HG03521 (cell line): ENCODE results near the gene AFAP1L2.
"Not testable (repeated sequence)": the region's sequence is repeated elsewhere in the genome, so short reads cannot be mapped to it uniquely, and the experiment has no call there.

Source experiments
- ATAC-seq: cut with Tn5 transposase; IDR thresholded peaks from one replicate; pipeline ENCODE4 v1.9.1; 2021; ENCODE audit warnings: mild to moderate bottlenecking, moderate library complexity; ENCODE audit not compliant: unreplicated experiment

AFAP1L2 gene

DNA sequence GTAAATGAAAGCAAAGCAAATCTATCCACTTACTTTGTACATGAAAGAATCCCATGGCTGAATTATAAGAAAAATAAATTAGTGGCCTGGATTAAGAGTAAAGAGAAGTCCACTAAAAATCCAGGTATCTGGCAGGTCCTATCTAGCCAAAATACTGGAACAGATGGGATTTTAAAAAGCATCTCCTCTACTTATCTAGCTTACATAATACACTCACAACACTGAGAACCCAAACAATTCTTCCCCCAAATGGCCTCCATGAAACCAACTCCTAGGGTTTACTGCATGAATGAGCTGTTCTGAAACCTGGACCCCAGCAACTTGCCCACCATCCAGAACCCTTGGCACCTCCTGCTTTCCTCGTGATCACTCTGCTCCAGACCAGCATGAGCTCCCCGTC is 61.3 kb downstream of the AFAP1L2 start:
- ATAC-seq = no peak

DNA sequence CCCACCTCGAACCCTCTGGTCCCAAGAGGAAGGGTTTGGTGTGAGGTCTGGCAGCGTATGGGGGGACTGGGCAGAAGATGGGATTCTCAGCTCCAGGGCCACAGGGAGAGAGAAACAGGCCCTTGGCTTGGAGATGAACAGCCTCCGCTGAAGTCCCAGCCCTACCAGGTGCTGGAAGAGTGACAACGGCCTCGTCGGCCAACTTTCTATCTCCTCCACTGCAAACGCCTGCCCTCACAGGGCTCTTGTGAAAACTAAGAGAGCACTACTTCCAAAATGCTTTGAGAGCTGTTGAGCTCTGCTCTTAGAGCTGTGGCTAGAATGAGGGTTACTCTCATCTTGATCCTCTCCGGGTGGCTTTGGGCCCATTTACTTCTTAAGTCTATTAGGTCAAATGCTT is 63.5 kb downstream of the AFAP1L2 start:
- no peak for ATAC-seq

DNA sequence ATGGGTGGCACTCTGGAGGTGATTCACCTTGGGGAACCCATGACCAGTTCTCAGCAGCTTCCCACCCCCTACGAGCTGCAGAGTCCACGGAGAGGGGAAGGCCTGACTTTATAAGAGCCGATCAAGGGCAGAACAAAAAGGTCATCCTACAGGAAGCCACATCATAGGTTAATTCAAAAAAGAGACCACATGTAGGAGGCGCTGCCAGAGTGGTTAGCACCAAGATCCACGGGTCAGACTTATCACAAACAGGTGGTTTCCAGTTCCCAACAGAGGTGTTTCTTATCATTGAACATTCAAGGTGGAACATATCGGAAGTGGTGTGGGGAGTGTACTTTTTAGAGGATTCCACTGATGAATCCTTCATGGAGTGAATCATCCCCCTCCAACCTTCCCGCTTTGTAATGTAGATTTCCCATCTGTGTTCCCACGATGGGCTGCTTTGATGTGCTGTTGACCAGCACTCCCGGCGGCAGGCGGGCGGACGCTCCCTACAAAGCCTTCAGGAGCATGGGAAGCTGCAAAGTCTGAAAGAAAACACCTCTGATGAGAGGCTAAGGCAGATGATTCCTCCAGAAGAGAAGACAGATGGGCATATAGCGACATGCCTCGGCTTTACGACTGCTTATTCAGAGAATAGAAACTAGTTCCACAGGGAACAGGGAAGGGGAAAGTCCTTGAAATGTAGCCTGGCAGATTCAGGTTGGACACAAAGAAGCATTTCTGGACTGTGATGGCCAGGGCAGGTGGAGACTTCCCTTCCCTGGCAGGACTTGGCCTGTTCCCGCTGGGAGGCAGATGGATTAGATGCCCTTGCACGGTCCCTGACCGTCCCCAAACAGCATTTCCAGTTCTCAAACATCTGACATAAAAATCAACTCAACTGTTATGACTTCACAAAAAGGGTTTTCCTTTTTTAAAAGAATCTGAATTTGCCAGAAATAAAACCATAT is 66.5 kb downstream of the AFAP1L2 start:
- ATAC-seq = no peak

DNA sequence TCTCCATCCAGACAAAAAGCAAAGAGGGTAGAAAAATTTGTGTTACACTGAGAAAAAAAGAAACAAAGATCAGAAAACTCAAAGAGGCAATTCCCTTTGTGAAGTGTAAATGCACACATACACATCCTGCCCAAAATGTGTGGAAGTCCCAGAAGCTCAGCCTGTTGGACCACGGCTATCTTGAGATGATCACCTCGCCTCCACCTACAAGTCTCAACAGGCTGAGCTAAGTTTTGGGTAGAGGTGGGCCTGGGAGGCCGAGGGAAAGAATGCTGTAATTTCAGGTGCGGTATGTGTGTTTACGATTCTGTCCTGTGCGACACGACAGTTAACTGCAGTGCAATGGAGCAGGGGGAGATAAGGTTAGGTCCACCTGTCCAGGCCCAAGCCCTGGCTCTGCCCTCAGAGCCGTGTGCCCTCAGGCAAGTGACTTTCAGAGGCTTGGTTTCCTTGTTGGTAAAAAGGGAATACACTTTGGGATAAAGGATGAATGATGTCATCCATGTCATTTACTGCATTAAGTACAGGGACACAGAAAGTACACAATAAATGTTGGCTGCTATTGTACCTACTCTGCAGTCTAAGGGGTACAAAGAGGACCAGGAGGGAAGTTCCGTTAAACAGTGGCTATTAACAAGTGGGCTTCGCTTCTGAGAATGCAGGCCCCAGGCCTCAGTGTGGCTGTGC is 67.3 kb downstream of the AFAP1L2 start:
- ATAC-seq = no peak

DNA sequence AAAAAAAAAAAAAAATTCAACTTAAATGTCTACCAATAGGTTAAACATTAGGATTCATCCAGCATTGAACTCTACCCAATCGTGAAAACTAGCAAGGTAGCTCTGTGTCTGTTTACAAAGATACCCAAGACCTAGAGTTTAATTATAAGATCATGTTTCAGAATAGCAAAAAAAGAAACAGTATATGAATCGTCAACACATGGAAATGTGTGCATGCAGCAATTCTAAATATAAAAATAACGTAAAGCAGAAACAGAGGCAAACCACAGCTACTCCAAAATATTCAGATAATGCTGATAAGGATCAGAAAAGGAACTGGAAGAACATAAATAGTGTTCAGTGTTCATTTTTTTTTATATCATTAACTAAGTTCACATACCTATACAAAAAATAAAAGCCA is 68.7 kb downstream of the AFAP1L2 start:
- ATAC-seq = no peak

DNA sequence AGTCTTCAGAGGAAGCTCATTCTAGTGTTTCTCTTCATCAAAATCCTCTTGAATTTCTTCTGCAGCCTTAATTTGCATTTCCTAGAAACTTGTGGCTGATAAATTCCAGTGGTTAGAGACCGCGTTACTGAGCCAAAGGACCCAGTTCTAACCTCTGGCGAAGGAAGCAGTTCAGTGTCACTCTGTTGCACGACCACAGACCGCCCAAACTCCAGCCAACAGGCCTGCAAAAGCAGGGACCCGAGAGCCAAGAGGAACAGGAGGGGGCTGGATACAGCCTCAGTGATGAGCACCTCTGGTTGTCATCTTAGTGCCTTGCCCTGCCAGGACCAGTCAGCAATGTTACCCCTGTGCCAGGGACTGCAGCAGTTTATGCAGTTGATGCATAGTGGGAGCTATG is 70.0 kb downstream of the AFAP1L2 start:
- no peak for ATAC-seq

DNA sequence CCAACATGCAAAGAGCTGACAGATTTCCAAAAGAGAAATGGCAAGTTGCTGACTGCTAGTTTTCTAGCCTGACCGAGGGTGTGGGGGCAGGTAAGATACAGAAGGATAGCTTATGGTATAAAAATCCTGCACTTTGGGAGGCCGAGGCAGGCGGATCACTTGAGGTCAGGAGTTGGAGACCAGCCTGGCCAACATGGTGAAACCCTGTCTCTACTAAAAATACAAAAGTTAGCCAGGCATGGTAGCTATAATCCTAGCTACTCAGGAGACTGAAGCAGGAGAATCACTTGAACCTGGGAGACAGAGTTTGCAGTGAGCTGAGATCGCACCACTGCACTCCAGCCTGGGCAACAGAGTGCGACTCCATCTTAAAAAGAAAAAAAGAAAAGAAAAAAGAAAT is 70.9 kb downstream of the AFAP1L2 start:
- ATAC-seq = not testable (repeated sequence)

DNA sequence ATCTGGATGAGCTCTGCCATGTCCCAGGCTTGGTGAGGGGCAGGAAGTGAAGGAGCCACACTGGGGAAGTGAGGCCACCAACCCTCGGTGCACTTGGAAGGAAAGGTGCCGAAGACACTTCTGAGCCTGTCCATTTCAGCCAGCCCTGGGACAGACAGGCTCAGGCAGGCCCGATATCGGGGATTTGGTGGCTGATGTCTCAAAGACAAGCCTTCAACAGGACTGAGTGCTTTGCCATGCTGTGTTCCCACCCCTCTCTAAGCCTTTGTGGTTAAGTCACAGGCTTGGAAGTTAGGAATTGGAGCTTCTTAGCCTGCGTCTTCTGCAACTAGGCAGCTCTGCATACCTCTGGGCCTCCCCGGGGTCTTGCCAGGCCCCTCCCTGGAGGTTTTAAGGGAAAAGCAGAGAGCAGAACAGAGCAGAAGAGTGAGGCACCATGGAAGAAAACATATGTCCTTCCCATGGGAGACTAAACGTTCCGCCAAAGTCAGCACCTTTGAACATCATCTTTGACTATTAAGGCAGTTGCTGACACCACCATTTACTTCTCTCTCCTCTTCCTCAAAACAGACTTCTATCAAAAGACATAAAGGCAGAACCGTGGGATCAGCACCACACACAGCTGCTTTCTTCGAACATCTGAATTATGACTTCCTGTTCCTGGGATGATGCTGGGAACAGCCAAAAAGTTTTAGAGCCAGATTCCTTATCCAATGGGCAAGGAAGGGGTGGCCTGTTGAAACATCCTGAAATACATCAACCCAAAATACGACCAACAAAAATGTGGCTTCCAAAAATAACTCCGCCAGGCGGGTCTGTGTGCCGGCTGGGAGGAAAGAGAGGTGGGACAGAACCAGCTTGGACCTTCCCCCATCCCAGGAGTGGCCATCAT is 71.8 kb downstream of the AFAP1L2 start:
- ATAC-seq = no peak

DNA sequence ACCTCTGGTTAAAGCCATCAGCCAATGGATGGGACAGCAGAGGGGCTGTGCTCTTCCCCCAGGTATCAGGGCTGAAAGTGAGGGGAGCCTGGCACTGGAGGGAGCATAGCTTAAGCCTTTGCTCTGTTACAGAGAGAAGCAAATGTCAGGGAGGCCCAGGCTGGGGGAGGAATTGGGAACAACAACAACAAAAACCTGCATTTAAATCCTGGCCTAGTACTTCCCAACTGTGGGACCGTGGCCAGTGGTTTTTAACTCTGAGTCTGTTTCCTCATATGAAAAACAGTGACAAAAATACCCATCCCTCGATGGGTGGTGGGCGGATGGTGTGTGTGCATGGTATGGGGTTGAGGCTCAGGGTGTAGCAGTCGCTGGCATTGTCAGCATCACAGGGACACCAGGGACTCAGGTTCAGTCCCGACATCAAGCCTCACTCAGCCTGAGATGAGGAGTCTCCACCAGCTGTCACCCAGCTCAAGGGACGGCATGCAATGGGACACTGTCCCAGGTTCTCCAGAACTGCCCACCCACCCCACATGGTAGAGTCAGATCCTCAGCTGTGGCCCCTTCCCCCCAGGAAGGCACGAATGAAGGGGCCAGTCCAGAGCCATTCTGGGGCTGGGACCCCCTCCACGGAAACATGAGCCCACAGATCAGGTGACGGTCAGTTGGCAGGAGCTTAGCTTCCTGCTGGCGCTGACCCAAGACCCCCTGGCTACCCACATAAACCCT is 74.5 kb downstream of the AFAP1L2 start:
- ATAC-seq = no peak

DNA sequence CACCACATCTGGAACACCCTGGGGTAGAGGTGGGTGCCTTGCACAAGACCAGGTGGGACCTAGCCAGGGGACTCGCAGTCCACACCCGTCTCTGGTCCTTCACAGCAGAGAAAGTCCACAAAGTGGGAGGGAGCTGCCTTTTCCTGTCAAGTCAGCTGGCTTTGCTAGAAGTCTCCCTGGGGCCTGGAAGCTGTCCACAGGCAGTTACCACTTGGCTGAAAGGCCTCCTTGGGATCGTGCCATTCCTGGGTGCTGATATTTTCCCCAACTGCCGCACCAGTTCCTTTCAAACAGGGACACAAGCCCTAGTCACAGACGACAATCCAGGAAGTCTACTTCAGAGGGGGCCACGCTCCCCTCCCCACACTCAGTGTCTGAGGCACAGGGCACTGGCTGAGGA is 75.4 kb downstream of the AFAP1L2 start:
- no peak for ATAC-seq

DNA sequence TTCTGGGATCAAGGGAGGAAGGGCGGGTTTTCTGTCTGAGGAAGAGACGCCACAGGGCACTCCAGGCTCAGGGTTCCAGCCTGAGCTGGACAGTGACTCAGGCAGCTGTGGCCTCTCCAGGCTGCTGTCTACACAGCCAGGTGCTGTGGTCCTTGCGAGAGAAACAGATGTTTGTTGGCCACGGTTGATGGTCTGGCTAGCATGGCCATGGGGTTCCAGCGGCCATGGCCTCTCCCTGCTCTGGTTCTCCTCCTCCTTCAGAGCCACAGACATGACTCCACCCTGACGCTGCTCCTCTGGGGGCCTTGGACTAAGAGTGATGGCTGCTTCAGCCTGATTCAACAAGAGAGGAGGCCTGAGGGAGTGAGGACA is 75.9 kb downstream of the AFAP1L2 start:
- no peak for ATAC-seq

DNA sequence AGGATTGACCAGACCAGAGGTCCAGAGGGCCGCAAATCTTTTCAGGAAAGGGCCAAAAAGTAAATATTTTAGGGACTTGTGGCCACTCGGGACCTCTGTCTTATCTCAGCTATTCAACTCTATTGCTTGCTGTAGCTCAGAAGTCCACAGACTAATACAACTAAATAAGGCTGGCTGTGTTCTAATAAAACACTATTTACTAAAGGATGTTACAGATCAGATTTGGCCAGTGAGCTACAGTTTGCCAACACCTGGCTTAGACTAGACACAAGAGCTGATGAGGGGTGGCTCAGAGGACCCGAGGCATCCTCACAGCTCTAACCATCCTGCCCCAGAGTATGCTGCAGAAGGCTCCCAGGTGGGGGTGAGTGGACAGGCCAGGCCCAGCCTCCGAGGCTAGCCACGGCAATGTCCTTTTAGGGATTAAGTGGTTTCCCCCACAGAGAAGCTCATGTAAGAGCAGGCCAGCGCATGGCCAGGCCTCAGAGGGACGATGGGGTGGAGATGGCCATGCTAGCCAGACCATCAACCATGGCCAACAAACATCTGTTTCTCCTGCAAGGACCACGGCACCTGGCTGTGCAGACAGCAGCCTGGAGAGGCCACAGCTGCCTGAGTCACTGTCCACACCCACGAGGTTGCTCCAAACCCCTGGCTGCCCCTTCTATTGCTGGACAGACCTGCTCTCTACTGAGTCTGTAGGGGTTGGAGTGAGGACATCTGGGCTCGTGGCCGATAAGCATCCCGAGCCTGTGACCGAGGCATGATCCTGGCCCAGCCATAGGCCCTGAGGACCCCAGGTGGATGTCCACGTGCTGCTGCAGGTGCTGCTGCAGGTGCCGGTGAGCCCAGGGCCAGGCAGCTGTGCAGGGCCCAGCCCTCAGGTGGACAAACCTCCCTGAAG is 76.5 kb downstream of the AFAP1L2 start:
- ATAC-seq = no peak

DNA sequence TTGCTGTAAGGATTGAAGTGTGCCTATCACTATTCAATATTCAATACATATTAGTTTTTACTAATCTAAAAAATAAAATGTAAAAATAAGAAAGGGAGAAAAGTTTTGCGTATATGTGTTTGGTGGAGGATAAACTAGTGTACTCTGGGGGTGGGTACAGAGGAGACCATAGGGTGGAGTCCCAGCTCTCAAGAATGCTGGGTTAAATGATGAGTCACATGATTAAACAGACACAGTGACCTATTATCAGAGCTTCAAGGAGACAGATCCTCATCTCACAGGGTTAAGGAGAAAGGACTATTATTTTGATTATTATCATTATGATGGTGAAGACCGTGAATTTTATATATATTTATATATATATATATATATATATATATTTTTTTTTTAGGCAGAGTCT is 77.5 kb downstream of the AFAP1L2 start:
- ATAC-seq = no peak

DNA sequence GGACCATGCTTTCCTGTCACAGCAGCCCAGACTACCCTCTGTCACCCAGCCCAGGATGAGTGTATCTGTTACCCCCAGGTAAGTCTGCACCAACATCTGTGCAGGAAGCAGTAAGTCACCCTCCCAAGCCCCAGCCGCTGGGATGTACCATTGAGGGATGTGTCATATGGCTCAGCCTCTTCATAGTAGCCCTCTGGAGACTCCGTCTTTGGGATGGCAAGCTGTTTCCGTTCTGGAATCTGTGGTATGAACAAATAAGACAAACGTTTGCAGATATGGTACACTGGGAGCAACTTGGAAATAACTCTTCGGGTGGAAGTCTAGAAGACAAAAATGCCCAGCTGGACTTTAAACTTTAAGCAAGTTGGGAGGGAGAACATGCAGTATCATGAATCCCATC is 81.3 kb downstream of the AFAP1L2 start:
- ATAC-seq = no peak

DNA sequence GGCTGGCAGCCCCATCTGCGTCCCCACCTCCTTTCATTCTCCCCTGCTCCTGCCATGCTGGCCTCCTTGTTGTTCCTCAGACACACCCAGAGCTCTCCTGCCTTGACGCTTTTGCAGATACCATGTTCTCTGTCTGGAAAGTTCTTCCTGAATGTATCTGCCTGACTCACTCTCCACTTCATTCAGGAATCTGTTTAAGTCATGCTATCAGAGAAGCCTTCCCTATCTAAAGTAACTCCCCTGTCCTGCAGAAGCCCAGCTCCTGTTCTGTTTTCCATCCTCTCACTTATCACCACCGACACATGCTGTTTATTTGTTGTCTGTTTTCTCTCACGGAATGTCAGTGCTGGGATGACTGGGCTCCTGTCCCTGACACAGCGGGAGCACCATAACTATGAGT is 82.0 kb downstream of the AFAP1L2 start:
- ATAC-seq = no peak

DNA sequence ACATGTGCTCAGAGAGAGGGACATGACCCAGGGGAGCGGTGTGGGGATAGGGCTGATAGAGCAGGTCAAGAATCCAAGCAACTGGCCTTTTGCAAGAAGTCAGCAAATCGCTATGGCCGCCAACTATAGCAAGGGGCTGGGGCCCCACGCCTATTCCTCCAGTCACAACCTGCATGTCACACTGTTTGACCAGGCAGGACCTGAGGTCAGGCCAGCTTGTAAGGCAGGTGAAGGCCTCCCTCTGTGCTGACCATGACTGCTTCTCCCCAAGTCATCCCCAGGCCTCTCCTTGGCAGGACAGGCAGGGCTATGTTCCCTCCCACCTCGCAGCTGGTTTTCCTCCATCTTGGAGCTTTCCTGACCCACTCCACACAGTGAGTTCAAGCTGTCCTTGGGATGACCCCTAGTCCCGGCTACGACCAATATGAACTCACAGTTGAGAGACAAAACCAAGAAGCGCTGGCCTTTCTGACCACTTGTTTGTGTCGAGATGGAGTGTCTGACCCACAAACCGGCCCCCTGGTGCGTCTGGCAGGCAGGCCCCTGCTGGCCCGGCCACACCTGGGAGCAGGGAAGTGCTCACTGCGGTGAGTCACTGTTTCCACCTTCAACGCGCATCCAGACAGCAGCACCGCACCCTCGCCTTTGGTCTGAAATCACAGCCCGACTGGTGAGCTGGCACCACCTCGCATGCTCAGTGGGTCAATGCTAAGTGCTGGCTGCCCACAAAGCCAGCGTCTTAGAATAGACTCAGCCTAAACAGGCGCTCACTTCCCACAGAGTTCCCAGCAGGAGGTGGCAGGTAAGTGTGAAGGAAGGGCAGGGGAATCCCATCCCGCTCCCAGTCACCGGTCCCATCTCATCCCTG is 83.8 kb downstream of the AFAP1L2 start:
- ATAC-seq = no peak

DNA sequence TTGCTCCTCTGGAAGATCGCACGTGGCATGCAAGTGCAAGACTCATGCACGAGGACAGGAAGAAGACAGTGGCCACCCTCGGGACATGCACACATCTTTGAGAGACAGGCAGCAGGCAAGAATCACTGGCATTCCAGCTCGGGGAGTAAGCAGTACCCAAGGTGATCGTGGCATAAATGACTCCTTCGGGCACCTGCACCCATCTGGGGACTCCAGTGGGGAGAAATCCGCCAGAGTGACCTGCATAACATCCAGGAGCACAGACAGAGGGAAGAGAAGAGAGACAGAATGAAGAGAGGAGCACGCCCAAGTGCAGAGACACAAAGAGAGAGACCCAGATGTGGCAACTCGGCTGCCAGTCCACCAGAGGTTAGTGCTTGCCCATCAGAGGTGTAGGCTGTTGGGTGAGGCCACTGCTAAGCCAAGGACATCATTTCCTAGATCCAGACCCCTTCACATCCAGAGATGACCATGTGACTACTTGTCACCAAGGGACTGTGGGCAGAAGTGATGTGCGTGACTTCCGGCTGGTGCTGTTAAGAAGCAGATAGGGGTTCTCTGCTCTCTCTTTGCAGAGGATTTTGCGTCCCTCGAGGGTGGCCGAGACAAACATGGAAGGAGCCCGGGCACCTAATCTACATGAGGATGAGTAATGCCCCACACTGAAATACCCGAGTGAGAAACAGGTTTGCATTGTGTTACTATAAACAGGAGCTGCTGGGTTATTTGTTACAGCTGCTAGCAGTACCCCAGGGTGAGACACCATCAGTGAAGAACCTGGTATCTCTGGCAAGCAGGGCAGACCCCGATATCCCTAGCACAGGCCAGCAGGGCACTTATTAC is 84.7 kb downstream of the AFAP1L2 start:
- no peak for ATAC-seq

DNA sequence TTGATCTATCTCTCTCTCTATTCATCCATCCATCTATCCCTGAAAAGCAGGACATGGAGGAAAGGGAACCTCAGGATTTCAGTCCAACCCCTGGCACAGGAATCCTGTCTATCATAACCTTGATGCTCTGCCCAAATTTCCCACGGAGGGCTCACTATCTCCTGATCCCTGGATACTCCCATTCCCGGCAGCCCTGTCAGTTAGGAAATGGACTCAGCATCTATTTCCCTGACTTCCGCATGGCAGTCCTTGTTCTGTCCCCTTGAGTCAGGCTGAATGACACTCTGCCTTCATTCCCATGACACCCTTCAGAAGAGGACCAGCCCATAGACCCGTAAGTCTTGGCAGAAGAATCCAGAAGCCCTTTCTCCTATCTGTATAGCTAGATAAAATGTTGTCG is 87.6 kb downstream of the AFAP1L2 start:
- ATAC-seq = no peak
